ENCODE data around the gene FOXK2.

GRCh38 chr17:82569621-82570020, 50.1 kb downstream of the FOXK2 start:
- TF ChIP-seq CTCF (IDR thresholded peaks at IDR 0.05), result no peak
- TF ChIP-seq POLR2A (IDR thresholded peaks at IDR 0.05), result no peak

All from thyroid gland (tissue), 4 donors.